CD4-positive, alpha-beta T cell treated with Interleukin-4 for 4 hours (primary cell): ENCODE data around the gene CNNM4.
A peak's percentile ranks its signal among the peaks of the same experiment; 100 is the strongest.

Experiments used
- DNase-seq: peaks from one replicate; pipeline ENCODE4 v3.0.0-alpha.2; 2020

The CNNM4 gene

GRCh38 chr2:96837575-96837974, 76.9 kb downstream of the CNNM4 start:
- DNase-seq = no peak

GRCh38 chr2:96838345-96839292, 77.9 kb downstream of the CNNM4 start:
- no peak for DNase-seq

GRCh38 chr2:96839293-96839874, 78.7 kb downstream of the CNNM4 start:
- peak; percentile 77 for DNase-seq

DNA sequence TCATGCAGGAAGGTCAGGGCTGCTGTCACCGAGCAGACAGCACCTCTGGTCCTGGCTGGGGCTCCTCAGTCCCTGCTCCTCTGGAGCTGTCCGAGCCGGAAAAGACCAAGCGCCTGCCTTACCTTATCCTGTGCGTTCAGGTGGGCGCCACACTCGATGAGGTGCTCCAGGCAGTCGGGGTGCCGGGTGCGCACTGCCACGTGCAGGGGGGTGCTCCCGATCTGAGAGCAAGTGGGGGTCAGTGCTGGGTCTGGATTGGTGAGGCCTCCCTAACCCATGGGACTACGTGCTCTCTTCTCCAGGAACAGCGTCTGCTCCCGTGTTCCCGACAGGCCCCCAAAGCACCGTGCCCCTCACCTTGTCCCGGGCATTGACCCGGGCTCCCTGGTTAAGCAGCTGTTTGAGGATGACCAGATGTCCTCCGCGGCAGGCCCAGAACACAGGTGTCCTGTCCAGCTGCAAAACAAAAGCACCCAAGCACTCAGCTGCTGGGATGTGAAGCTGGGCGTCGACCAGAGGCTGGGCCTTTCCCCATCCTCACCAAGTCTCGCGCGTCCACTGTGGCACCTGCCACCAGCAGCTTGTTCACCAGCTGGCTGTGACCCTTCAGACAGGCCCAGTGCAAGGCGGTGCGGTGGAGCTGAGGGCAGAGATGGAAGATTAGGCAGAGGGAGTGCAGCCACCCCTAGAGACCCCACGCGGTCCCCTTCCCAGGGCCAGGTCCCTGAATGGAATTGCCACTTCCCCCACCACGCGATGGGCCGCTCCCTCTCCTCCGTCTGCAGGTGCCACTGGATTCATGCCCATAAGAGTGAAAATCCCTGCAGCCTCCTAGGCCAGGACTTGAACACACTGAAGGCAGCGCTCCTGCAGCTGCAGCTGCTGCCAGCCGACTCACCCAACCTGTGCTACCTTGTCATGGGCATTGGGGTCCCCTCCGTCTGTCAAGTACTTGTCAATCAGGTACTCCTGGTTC, 79.5 kb downstream of the CNNM4 start:
- no peak for DNase-seq

DNA sequence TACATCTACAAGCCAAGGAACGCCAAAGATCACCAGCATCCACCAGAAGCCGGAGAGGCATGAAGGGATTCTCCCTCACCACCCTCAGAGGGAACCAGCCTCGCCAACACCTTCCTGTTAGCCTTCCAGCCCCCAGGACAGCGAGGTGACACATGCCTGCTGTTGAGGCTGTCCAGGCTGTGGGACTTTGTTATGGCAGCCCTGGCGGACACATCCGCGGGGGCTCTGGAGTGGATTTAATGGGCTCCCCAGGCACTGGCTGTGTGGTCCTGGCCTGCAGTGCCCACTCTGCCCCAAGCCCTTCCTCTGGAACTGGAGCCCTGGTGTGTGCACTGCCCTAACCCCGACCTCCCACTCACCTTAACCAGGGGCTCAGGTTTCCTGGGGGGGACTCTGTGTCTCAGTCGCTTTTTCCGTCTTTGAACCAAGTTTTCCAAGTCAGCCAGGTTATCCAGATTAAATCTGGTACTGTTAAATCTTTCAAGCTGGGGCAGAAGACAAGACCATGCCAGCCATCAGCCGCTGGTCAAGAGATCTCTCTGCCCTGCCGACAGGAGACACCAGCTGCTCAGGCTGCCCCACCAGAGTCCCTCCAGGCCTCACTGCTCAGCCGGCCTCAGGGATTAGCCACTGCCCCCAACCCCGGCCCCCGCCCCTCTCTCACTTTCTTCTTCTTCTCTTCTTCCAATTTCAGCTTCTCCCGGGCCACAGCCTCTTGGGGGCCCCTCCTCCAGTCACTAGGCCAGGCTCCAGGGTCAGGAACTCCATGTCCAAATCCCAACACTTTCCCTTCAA, 81.2 kb downstream of the CNNM4 start:
- DNase-seq = no peak

GRCh38 chr2:96842600-96842999, 81.9 kb downstream of the CNNM4 start:
- no peak for DNase-seq

DNA sequence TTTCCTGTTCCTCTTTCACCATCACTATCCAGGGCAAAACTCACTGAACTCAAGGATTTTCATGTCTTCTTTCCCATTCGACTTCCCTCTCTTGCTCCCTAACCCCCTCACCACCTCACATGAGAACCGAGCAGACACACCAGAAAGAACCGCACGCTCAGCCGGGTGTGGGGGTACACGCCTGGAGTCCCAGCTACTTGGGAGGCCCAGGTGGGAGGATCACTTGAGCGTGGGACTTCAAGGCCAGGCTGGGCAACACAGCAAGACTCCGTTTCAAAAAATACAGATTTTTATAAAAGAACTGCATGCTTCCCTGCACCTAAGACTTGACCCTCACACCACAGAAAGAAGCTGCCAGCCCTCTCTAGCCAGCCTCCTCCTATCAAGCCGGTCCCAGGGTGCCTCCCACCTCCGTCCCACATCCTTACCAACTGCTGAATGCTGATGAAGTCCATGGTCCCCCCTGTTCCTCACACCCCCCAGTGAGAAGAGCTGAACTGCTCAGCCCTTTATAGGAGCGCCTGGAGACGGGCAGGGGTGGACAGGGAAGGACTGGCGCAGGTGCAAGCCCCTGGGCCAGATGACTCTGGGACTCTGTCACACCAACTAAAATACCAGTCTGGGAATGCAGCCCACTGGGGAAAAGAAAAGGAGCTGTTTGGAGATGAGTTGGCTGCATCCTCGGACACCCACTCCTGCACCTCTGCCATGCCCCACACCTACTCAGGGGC, 83.0 kb downstream of the CNNM4 start, which contains the start of gene ANKRD23:
Gene ANKRD23, minus strand, starts transcription at position 484 of the 731 bp plus-strand sequence. Its CDS starts 29 bp downstream, at position 455.
- no peak for DNase-seq

DNA sequence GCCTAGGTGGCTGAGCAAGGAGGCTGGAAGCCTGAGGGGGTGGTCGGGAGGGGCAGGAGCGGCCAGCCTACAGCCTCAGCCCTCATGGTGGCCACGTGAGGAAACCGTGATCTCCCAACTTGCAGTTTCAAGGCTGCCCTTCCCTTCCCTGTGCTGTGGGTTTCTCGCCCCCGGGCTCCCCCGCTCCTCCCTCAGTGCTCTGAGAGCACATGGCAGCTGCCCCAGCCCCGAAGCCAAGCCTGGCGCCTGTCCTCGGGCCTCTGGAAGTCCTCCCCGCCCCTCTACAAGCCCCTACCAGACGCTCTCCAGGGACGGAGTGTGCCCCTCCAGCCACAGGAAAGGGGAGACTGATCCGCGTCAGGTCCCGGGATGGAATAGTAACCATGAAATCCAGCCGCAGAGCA, 83.7 kb downstream of the CNNM4 start:
- no peak for DNase-seq

- no peak for DNase-seq
Measured at GRCh38 chr2:96846825-96847224, 86.1 kb downstream of the CNNM4 start.

DNA sequence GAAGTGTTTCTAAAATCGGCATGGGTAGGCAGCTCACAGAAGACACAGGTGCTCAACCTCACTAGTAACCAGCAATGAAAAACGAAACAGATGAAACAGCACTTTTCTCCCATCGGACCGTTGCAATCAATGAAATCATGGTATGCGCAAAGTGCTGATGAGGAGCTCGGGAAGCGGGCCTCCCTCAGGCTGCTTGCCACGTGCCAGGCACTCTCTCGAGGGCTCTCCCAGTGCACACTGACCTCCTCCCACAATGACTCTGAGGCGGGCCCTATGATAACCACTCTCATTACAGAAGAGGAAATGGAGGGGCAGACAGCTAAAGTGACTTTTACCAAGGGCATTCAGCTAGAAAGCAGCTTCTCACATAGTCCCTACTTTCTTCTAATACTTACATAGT, 86.9 kb downstream of the CNNM4 start:
- no peak for DNase-seq

GRCh38 chr2:96848264-96848663, 87.6 kb downstream of the CNNM4 start:
- no peak for DNase-seq

- no peak for DNase-seq
Measured at GRCh38 chr2:96852667-96853066, 92.0 kb downstream of the CNNM4 start.

GRCh38 chr2:96853321-96853720, 92.6 kb downstream of the CNNM4 start:
- no peak for DNase-seq

DNA sequence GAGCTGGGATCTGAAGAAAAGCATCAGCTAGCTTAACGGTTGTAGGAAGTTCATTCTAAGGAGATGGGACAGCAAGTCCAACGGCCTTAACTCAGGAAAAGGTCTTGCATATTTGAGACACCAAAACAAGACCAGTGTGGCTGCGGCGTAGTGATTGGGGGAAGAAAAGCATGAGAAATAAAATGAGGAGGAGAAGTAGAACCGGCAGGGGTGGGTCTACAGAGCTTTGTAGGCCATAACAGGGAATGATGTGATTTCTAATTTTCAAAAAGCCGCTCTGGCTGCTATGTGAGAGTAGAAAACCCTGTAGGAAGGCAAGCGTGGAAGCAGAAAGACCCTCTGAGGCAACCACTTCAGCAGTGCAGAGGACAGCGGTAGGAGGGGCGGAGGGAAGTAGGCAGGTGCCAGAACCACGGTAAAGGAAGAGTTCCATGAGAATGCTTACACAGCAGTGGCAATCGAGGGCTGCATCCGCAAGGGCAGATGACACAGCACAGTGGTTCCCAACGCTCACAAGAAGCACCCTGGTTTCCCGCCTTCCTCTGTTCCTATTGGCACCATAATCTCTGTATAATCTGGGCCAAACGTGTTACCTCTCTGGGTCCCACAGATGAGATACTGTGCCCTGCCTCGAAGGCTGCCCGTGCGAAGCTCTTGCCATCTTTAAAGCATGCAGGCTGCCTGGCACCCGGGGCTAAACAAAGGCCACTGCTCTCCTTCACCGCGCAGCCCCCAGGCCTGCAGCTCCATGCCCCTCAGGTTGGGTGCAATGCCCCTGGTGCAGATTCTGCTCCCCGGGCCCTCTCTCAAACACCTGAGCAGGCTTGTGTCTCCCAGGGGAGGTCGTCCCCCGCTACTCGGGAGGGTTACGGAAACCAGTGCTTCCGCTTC, 96.3 kb downstream of the CNNM4 start:
- DNase-seq = peak; percentile 27

DNA sequence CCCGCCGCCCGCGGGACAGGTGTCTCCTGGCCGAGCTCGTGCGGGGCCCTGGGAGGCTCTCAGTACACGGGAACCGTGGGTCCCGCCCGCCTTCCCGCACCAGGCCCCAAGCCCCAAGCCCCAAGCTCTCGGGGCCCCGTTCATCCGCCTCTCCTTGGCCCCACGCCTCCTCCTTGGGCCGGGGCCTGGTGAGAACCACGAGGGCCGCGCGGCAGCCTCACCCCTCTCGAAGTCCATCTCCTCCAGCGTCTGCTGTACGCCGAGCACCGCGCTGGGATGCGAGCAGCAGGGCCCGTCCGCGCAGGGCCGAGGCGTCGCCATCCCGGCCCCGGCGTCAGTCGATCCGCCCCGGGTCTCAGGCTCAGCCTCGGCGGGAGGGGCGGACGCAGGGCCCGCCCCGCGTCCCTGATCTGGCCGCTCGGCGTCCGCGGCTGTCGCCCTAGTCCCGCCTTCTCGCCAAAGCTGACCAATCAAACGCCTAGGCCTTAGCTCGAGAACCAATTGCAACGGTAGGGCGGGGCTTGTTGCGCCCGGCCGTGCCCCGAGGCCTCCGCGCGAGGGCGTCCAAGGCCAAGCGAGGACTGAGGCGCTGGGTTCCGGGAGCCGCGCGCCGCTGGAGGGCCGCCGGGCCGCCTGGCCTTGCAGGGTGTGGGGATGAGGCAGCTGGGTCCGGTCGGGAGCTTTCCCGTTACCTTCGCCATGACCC, 97.1 kb downstream of the CNNM4 start, which contains the start of gene ANKRD39:
Gene ANKRD39, minus strand, starts transcription at position 350 of the 706 bp plus-strand sequence. Its CDS starts 29 bp downstream, at position 321.
- DNase-seq = peak; percentile 97

- DNase-seq = no peak
Measured at GRCh38 chr2:96859099-96859649, 98.5 kb downstream of the CNNM4 start.

DNA sequence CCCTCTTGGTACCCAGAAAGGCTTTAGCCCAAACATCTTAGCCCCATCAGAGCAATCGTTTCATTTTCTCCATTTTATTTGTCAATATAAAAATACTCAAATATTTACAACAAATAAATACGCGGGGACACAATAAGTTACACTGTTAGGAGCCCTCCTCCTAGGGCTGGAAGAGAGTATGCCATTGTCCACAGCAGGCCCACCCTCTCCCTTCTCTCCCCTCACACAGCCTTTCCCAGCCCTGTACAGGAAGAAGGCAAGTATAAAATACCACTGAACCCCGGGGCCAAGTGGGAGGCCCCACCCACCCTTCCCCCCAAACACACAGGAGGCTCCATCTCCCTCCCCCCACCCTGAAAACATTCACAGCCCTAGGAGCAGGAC, 99.0 kb downstream of the CNNM4 start:
- DNase-seq = no peak

DNA sequence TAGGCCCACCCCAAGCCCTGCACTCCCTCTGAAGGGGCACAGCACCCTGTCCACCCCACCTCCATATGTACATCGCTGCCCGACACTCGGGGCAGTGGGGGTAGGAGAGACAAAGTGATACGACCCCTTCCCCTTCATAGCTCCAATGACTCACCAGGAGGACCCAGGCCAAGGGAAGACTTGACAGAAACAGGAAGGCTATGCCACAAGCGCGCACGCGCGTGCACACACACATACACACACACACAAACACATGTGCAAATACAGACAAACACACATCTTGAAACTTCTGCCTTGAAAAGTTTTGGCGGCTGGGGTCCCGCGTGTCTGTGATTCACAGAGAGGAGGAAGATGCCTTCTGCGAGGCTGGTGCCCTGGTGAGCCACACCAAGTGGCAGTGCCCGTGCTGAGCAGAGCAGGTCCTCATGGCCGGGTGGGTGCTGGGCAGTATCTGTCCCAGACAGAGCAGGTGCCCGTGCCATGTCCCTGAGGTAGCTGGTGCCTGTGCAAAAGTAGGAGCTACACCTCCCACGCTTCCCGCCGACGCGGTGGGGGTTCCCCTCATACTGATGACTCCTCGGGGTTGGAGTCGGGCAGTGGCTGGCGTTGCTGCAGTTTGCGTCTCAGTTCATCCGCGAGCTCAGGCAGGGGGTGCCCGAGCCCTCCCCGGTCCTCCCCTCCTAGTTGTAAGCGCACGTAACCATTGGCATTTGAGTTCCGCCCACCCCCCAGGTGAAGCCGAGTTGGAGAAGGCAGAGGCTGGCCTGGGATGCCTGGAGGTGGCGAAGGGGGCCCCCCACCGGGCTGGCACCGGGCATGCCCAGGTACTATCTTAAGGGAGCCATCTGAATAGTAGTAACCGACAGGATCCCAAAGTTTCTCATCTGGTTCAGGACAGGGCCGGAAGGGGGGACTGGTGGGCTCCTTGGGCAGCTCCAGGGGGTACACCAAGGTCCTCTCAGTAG, 99.6 kb downstream of the CNNM4 start:
- DNase-seq = peak; percentile 43
